Smooth muscle cell (in vitro differentiated cells): ENCODE results near the gene ADGRG1. TPM values are rescaled to one million over a fixed set of nuclear protein-coding genes. Genes with fewer than 3 reads are reported as not detected.
A peak's percentile ranks its signal among the peaks of the same experiment; 100 is the strongest.

Experiments used
- DNase-seq: peaks from one replicate; lab custom pipeline; 2025; ENCODE audit not compliant: unreplicated experiment; lab: John Stamatoyannopoulos, UW
- H2AFZ ChIP-seq: fragments of 200-600 bp; sonication (generic); 2 replicates; pipeline ENCODE4 v1.6.0; 2016; ENCODE audit warnings: antibody characterized with exemption, low read depth, mild to moderate bottlenecking
- H3F3A ChIP-seq: fragments of 200-600 bp; sonication (generic); 2 replicates; pipeline ENCODE4 v1.6.0; 2017; ENCODE audit warnings: antibody characterized with exemption, low read depth
- H3K27ac ChIP-seq: fragments of 200-600 bp; sonication (generic); 2 replicates; pipeline ENCODE4 v1.5.1; 2016; ENCODE audit warnings: low read depth, mild to moderate bottlenecking
- H3K27me3 ChIP-seq: fragments of 200-600 bp; sonication (generic); 2 replicates; pipeline ENCODE4 v1.6.1; 2016; ENCODE audit warnings: low read depth, mild to moderate bottlenecking
- H3K36me3 ChIP-seq: fragments of 200-600 bp; sonication (generic); 2 replicates; pipeline ENCODE4 v1.5.1; 2016; ENCODE audit warnings: low read depth
- H3K4me1 ChIP-seq: fragments of 200-600 bp; sonication (generic); 2 replicates; pipeline ENCODE4 v1.5.1; 2016; ENCODE audit warnings: low read depth
- H3K4me2 ChIP-seq: fragments of 200-600 bp; sonication (generic); 2 replicates; pipeline ENCODE4 v1.6.0; 2016; ENCODE audit warnings: mild to moderate bottlenecking
- H3K4me3 ChIP-seq: fragments of 200-600 bp; sonication (generic); 2 replicates; pipeline ENCODE4 v1.5.1; 2016; ENCODE audit warnings: mild to moderate bottlenecking
- H3K79me2 ChIP-seq: fragments of 200-600 bp; sonication (generic); 2 replicates; pipeline ENCODE4 v1.6.0; 2016; ENCODE audit warnings: low read depth, mild to moderate bottlenecking
- H3K9ac ChIP-seq: fragments of 200-600 bp; sonication (generic); 2 replicates; pipeline ENCODE4 v1.6.0; 2016; ENCODE audit warnings: low read depth
- H3K9me3 ChIP-seq: fragments of 200-600 bp; sonication (generic); replicated peaks from 2 replicates; pipeline ENCODE4 v1.5.1; 2016; ENCODE audit warnings: low read depth
- H4K20me1 ChIP-seq: fragments of 200-600 bp; sonication (generic); 2 replicates; pipeline ENCODE4 v1.6.0; 2016; ENCODE audit warnings: low read depth
- CTCF ChIP-seq: fragments of 200-600 bp; sonication (generic); IDR thresholded peaks from 2 replicates; pipeline ENCODE4 v1.5.1; 2017; ENCODE audit warnings: borderline replicate concordance, mild to moderate bottlenecking, antibody characterized with exemption; ENCODE audit not compliant: insufficient read depth, poor library complexity, severe bottlenecking
- WGBS: methylation state at CpG from one replicate; pipeline ENCODE4 v1.1.7; 2016; ENCODE audit warnings: low lambda C conversion rate; 5-methylcytosine and 5-hydroxymethylcytosine counted together
- polyA plus RNA-seq: library from polyadenylated mRNA; unstranded; fragments of >200 nt; fragmentation: Nextera tagmentation; extraction: Ambion mirVana; gene quantifications from 2 replicates; pipeline ENCODE4 v1.2.1, GENCODE V29; 2016
- total RNA-seq: library from RNA; depleted of rRNA; stranded (reverse); fragments of >200 nt; gene quantifications from 2 replicates; pipeline ENCODE4 v1.2.3, GENCODE V29; 2014

ADGRG1 gene
- total and polyA plus RNA-seq, 2 experiments from 2014 or later: 15.3 to 32.0 TPM

- no peak for DNase-seq
- Histone ChIP-seq H3K4me3 (peak overlapping the region; percentile 34), H3K27me3 (no peaks in the 10 kb centered on the region), H3F3A (peaks cover 19% of the 10 kb centered on the region), H3K36me3 (no peaks in the 10 kb centered on the region), H3K4me1 (peaks cover 6% of the 10 kb centered on the region), H3K79me2 (no peaks in the 10 kb centered on the region), H3K4me2 (peak overlapping the region; percentile 46), H2AFZ (no peak overlapping the region), H3K9me3 (no peaks in the 10 kb centered on the region), H3K9ac (peak overlapping the region; percentile 17), H4K20me1 (no peaks in the 10 kb centered on the region), H3K27ac (peak overlapping the region; percentile 82)
- WGBS: 65% methylated on average over 25 of the region's 27 CpGs
- no peak for TF ChIP-seq CTCF
These were observed 7.8 kb upstream of the ADGRG1 start for GRCh38 chr16:57620335-57621231.

- peak overlapping the region; percentile 21 for H3K4me2 ChIP-seq
- DNase-seq: no peak
These were observed 6.7 kb upstream of the ADGRG1 start for GRCh38 chr16:57621521-57622271.

GRCh38 chr16:57622361-57623250 is 5.8 kb upstream of the ADGRG1 start:
- TF ChIP-seq CTCF: no peak
- Histone ChIP-seq H3K27ac (peak overlapping the region; percentile 82), H3K9me3 (no peaks in the 10 kb centered on the region), H3K9ac (no peak overlapping the region), H3K27me3 (no peaks in the 10 kb centered on the region), H2AFZ (no peak overlapping the region), H3K79me2 (no peaks in the 10 kb centered on the region), H3K4me2 (peak overlapping the region; percentile 46), H3K4me1 (peaks cover 6% of the 10 kb centered on the region), H3F3A (peaks cover 19% of the 10 kb centered on the region), H4K20me1 (no peaks in the 10 kb centered on the region), H3K4me3 (no peak overlapping the region), H3K36me3 (no peaks in the 10 kb centered on the region)
- 81% methylated on average over 16 of the region's 16 CpGs for WGBS
- no peak for DNase-seq

More at GRCh38 chr16:57621521-57622271, 6.7 kb upstream of the ADGRG1 start:
- Histone ChIP-seq H4K20me1 (no peaks in the 10 kb centered on the region), H3K9me3 (no peaks in the 10 kb centered on the region), H3F3A (peaks cover 19% of the 10 kb centered on the region), H3K4me1 (peaks cover 6% of the 10 kb centered on the region), H3K36me3 (no peaks in the 10 kb centered on the region), H2AFZ (no peak overlapping the region), H3K9ac (no peak overlapping the region), H3K4me3 (no peak overlapping the region), H3K27ac (peak overlapping the region; percentile 82), H3K79me2 (no peaks in the 10 kb centered on the region), H3K27me3 (no peaks in the 10 kb centered on the region)
- 81% methylated on average over 10 of the region's 10 CpGs for WGBS
- TF ChIP-seq CTCF: no peak
